Osteocyte (in vitro differentiated cells): ENCODE data around the gene DENND1A. TPM values are rescaled to one million over a fixed set of nuclear protein-coding genes. Genes with fewer than 3 reads are reported as not detected.
A peak's percentile ranks its signal among the peaks of the same experiment; 100 is the strongest.
"Not testable (repeated sequence)": the region's sequence is repeated elsewhere in the genome, so short reads cannot be mapped to it uniquely, and the experiment has no call there.

ENCODE experiments used
- DNase-seq: peaks from one replicate; pipeline ENCODE4 v3.0.0; 2021; ENCODE audit warnings: mixed read lengths; ENCODE audit not compliant: unreplicated experiment; ENCODE audit errors: extremely low spot score
- H3K27ac Mint-ChIP-seq: one replicate; pipeline ENCODE4 v1.8.0; 2021; ENCODE audit warnings: mild to moderate bottlenecking, mixed read lengths; ENCODE audit not compliant: unreplicated experiment
- H3K27me3 Mint-ChIP-seq: one replicate; pipeline ENCODE4 v1.8.0; 2021; ENCODE audit warnings: mixed read lengths; ENCODE audit not compliant: unreplicated experiment
- H3K36me3 Mint-ChIP-seq: one replicate; pipeline ENCODE4 v1.8.0; 2021; ENCODE audit warnings: mixed read lengths; ENCODE audit not compliant: unreplicated experiment
- H3K4me1 Mint-ChIP-seq: one replicate; pipeline ENCODE4 v1.8.0; 2021; ENCODE audit warnings: mixed read lengths; ENCODE audit not compliant: unreplicated experiment
- H3K4me3 Mint-ChIP-seq: one replicate; pipeline ENCODE4 v1.8.0; 2021; ENCODE audit warnings: mild to moderate bottlenecking, moderate library complexity, mixed read lengths; ENCODE audit not compliant: unreplicated experiment
- H3K9me3 Mint-ChIP-seq: one replicate; pipeline ENCODE4 v1.8.0; 2021; ENCODE audit warnings: mixed read lengths; ENCODE audit not compliant: unreplicated experiment
- total RNA-seq: library from RNA; stranded (reverse); gene quantifications from 2 replicates; pipeline ENCODE4 v1.2.1, GENCODE V29; 2021
- TF ChIP-seq, protein P1 (sequence below): fragments of 200-600 bp; sonication (generic); IDR thresholded peaks from 2 replicates; pipeline ENCODE4 v1.5.0; 2021; ENCODE audit warnings: antibody characterized with exemption, mild to moderate bottlenecking, moderate library complexity

DENND1A gene
- total RNA-seq, 1 donor from 2014 or later, result 19.8 TPM

GRCh38 chr9:123941524-123942070 is 11.7 kb upstream of the DENND1A start:
- Mint-ChIP-seq H3K36me3 (no peaks in the 10 kb centered on the region), H3K27me3 (peaks cover 36% of the 10 kb centered on the region), H3K4me1 (no peaks in the 10 kb centered on the region), H3K27ac (no peak overlapping the region), H3K9me3 (peaks cover 2% of the 10 kb centered on the region), H3K4me3 (no peak overlapping the region)
- TF ChIP-seq, protein P1, sequence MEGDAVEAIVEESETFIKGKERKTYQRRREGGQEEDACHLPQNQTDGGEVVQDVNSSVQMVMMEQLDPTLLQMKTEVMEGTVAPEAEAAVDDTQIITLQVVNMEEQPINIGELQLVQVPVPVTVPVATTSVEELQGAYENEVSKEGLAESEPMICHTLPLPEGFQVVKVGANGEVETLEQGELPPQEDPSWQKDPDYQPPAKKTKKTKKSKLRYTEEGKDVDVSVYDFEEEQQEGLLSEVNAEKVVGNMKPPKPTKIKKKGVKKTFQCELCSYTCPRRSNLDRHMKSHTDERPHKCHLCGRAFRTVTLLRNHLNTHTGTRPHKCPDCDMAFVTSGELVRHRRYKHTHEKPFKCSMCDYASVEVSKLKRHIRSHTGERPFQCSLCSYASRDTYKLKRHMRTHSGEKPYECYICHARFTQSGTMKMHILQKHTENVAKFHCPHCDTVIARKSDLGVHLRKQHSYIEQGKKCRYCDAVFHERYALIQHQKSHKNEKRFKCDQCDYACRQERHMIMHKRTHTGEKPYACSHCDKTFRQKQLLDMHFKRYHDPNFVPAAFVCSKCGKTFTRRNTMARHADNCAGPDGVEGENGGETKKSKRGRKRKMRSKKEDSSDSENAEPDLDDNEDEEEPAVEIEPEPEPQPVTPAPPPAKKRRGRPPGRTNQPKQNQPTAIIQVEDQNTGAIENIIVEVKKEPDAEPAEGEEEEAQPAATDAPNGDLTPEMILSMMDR, result no peak
- DNase-seq, result no peak

DNA sequence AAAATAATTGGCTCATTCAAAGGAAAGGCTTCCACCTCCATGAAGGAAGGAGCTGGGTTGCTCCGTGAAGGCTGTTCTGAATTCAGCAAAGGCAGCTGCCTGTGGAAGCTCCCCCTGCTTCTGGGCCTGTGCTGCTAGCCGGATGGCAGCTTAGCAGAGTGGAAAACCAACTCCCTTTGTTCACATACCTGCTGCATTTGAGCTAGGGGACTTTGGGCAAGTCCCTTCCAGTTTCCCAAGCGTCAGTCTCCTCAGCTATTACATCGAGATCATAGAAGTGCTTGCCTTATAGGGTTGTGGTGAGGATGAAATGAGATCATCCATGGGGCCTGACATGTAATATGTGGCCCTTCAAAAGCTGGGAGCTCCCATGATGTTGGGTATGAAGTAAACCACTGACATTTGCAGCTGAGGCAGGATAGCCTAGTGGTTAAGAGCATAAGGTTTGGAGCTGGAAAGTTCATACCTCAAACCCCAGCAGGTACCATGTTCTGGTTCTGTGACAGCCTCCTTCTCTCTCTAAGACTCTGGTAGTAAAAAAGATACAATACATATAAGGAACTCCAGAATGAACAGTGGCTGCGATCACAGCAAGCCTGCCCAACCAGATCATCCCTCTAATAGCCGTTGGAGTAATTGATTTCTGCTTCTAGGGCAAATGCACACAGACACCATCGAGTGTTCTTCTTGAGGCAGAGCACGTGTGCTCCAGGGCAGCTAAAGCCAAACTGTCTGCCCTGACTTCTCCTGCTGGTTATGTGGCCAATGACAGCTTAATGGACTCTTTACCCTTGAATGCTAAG is 11.0 kb upstream of the DENND1A start:
- Mint-ChIP-seq H3K9me3 (peaks cover 5% of the 10 kb centered on the region), H3K36me3 (no peaks in the 10 kb centered on the region), H3K27ac (no peak overlapping the region), H3K4me1 (no peaks in the 10 kb centered on the region), H3K4me3 (no peak overlapping the region), H3K27me3 (peaks cover 40% of the 10 kb centered on the region)
- no peak for DNase-seq
- TF ChIP-seq, protein P1, result no peak

DNA sequence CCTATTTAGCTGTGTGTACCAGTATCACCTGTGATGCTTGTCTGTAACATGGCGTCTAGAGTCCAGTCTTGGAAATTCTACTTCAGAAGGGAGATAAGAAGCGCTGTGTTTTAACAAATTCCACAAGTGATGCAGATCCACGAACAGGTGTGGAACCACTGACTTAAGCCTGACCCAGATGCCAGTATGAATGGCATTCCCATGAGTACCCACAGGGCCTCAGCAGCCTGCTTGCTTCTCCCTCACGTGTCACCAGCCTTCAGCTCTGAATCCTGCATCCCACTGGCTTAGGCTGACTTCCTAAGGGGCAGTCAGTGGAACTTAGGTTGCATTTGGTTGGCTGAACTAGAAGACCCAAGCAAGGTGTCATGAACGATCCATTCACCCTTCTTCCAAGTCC is 8.5 kb upstream of the DENND1A start:
- Mint-ChIP-seq H3K4me3 (no peak overlapping the region), H3K4me1 (no peaks in the 10 kb centered on the region), H3K27ac (no peak overlapping the region), H3K9me3 (peaks cover 5% of the 10 kb centered on the region), H3K36me3 (no peaks in the 10 kb centered on the region), H3K27me3 (peaks cover 56% of the 10 kb centered on the region)
- TF ChIP-seq, protein P1, result no peak
- no peak for DNase-seq

GRCh38 chr9:123936575-123936974 is 6.6 kb upstream of the DENND1A start:
- H3K27me3 Mint-ChIP-seq, result peaks cover 61% of the 10 kb centered on the region
- H3K4me1 Mint-ChIP-seq, H3K9me3 Mint-ChIP-seq, H3K4me3 Mint-ChIP-seq, DNase-seq, H3K27ac Mint-ChIP-seq, H3K36me3 Mint-ChIP-seq: not testable (repeated sequence)

DNA sequence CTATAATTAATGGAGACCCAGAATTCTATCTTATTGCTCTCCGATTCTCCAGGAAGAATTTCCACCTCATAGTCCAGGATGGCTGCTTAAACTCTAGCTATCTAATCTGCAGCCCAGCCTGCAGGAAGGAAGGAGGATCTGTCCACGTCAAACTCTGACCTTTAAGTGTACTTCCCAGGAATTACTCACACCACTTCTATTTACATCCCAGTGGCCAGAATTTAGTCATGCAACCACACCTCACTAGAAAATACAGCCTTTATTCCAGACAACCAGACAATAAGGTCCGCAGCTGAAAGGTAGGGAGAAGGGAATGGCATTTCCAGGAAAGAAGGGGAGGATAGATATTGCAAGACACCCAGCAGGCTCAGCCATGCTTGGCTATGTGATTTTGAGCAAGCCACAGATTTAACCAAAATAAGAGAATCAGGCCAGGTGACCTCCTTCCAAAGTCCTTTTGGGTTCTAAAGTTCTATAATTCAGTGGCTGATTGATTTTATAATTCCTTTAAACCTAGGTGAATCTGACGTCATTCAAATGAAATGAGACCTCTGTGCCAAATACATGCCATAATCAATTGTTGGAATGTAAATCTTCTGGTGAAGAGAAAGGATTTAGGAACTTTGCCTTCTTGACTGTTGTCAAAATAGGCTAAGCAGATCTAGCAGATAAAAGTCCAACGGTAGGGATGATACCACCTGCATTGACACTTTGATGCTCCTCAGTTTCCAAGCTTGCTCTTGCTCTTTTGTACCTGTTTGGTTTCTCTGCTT is 3.7 kb upstream of the DENND1A start:
- peak; percentile 11 for DNase-seq
- peaks cover 48% of the 10 kb centered on the region for H3K27me3 Mint-ChIP-seq

More for the DNA sequence above, 3.7 kb upstream of the DENND1A start:
- Mint-ChIP-seq H3K4me1 (peaks cover 11% of the 10 kb centered on the region), H3K36me3 (no peaks in the 10 kb centered on the region), H3K9me3 (peaks cover 5% of the 10 kb centered on the region), H3K27ac (no peak overlapping the region), H3K4me3 (no peak overlapping the region)
- TF ChIP-seq, protein P1, result no peak
